HUES6 (cell line): ENCODE data around the gene MEOX2.

ENCODE experiments used
- H3K27ac ChIP-seq: 2 replicates; pipeline ENCODE4 v1.7.0; 2013; ENCODE audit warnings: low read depth, mild to moderate bottlenecking, low read length, inconsistent platforms
- H3K27me3 ChIP-seq: 2 replicates; pipeline ENCODE4 v1.6.1; 2013; ENCODE audit warnings: low read length; ENCODE audit not compliant: control insufficient read depth, insufficient read depth
- H3K36me3 ChIP-seq: 2 replicates; pipeline ENCODE4 v1.6.1; 2013; ENCODE audit warnings: low read length; ENCODE audit not compliant: control insufficient read depth, insufficient read depth
- H3K4me1 ChIP-seq: 2 replicates; pipeline ENCODE4 v1.6.1; 2013; ENCODE audit warnings: low read length; ENCODE audit not compliant: control insufficient read depth, insufficient read depth
- H3K4me3 ChIP-seq: 2 replicates; pipeline ENCODE4 v1.5.1; 2013; ENCODE audit warnings: low read depth, low read length
- H3K9ac ChIP-seq: one replicate; pipeline ENCODE4 v1.6.1; 2013; ENCODE audit warnings: mild to moderate bottlenecking, low read length
- H3K9me3 ChIP-seq: 2 replicates; pipeline ENCODE4 v1.6.1; 2013; ENCODE audit warnings: low read depth, low read length; ENCODE audit not compliant: control insufficient read depth, insufficient read depth

The MEOX2 gene

GRCh38 chr7:15681186-15681585 lies 5.3 kb downstream of the MEOX2 start:
- H3K4me1 ChIP-seq: peaks cover 8% of the 10 kb centered on the region; the same call in 1 of the 2 replicates
- no peaks in the 10 kb centered on the region for H3K36me3 ChIP-seq
- peaks cover 40% of the 10 kb centered on the region for H3K27me3 ChIP-seq
- H3K27ac ChIP-seq: no peak overlapping the region
- no peaks in the 10 kb centered on the region for H3K9me3 ChIP-seq
- no peak overlapping the region for H3K9ac ChIP-seq
- no peak overlapping the region for H3K4me3 ChIP-seq

GRCh38 chr7:15680446-15680845 lies 6.0 kb downstream of the MEOX2 start:
- Histone ChIP-seq H3K27ac (no peak overlapping the region), H3K9me3 (no peaks in the 10 kb centered on the region), H3K9ac (no peak overlapping the region), H3K4me1 (peaks cover 5% of the 10 kb centered on the region; the same call in 1 of the 2 replicates), H3K36me3 (no peaks in the 10 kb centered on the region), H3K4me3 (no peak overlapping the region), H3K27me3 (peaks cover 33% of the 10 kb centered on the region)

- Histone ChIP-seq H3K4me3 (no peak overlapping the region), H3K27me3 (peaks cover 22% of the 10 kb centered on the region), H3K9ac (no peak overlapping the region), H3K4me1 (no peaks in the 10 kb centered on the region), H3K36me3 (no peaks in the 10 kb centered on the region), H3K9me3 (no peaks in the 10 kb centered on the region), H3K27ac (no peak overlapping the region)
These were observed 7.2 kb downstream of the MEOX2 start for GRCh38 chr7:15679306-15679705.

DNA sequence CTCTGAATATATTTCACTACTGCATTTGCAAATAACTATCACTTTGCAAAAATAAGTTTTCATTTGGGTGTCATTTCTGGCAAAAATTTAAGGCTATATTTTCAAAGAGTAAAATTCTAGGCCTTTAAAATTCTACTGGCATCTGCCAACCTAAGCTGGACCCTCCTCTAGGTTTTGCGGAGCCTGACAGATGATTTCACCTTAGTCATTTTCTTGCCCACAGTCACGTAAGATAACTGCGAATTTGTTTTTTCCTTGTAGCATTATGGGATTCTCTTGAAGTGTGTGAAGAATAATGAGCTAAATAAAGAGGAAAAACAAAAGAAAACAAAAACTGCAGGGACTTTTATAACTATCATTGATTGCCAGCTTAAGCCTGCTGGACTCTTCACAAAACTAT lies 7.8 kb downstream of the MEOX2 start:
- no peaks in the 10 kb centered on the region for H3K9me3 ChIP-seq
- H3K27ac ChIP-seq: no peak overlapping the region
- peaks cover 15% of the 10 kb centered on the region for H3K27me3 ChIP-seq
- H3K4me1 ChIP-seq: no peaks in the 10 kb centered on the region
- H3K4me3 ChIP-seq: no peak overlapping the region
- no peak overlapping the region for H3K9ac ChIP-seq
- no peaks in the 10 kb centered on the region for H3K36me3 ChIP-seq

DNA sequence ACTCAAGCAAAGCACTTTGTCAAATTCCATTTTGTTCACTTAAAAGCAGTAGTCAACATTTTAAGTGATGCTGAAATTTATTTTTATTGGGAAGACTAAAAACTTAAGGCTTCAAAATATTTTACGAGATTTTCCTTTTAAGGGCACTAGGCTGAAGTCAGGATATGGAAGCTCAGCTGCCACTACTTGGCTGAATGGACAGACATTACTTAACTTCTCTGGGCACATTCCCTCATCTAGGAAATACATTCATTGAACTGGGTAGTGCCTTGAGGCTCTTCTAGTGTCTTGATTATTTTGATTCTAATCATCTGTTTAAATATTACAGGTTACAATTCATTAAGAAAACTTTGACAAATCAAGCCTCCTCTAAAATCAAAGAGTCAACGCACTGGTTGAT lies 11.1 kb downstream of the MEOX2 start:
- Histone ChIP-seq H3K4me3 (no peak overlapping the region), H3K27me3 (no peaks in the 10 kb centered on the region), H3K9ac (no peak overlapping the region)

DNA sequence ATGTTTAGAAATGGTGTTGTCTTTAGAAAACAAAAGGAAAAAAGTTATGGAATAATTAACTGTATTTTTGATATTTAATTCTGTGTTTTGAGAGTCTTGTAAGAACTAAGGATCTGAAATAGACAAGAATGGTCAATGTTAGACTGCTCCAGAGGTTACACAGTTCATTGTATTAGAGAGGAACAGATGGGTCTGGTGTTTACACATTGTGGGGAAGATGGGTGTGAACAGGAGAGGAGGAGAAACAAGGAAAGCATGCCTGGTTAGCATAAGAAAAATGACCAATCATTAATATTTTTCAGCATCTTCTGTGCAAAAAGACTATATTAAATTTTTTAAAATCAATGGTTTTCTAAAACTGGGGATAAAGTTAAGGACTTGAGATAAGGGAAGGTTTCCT lies 11.9 kb downstream of the MEOX2 start:
- no peak overlapping the region for H3K9ac ChIP-seq
- H3K36me3 ChIP-seq: no peaks in the 10 kb centered on the region
- H3K27me3 ChIP-seq: no peaks in the 10 kb centered on the region
- no peaks in the 10 kb centered on the region for H3K9me3 ChIP-seq
- H3K4me1 ChIP-seq: no peaks in the 10 kb centered on the region
- H3K27ac ChIP-seq: no peak overlapping the region
- no peak overlapping the region for H3K4me3 ChIP-seq

More for the DNA sequence above, 11.1 kb downstream of the MEOX2 start:
- H3K9me3 ChIP-seq: no peaks in the 10 kb centered on the region
- H3K27ac ChIP-seq: no peak overlapping the region
- no peaks in the 10 kb centered on the region for H3K36me3 ChIP-seq
- H3K4me1 ChIP-seq: no peaks in the 10 kb centered on the region

- Histone ChIP-seq H3K27me3 (no peaks in the 10 kb centered on the region), H3K27ac (no peak overlapping the region), H3K9ac (no peak overlapping the region), H3K36me3 (no peaks in the 10 kb centered on the region), H3K4me1 (no peaks in the 10 kb centered on the region), H3K4me3 (no peak overlapping the region), H3K9me3 (no peaks in the 10 kb centered on the region)
These were observed 16.9 kb downstream of the MEOX2 start for GRCh38 chr7:15669443-15670090.

DNA sequence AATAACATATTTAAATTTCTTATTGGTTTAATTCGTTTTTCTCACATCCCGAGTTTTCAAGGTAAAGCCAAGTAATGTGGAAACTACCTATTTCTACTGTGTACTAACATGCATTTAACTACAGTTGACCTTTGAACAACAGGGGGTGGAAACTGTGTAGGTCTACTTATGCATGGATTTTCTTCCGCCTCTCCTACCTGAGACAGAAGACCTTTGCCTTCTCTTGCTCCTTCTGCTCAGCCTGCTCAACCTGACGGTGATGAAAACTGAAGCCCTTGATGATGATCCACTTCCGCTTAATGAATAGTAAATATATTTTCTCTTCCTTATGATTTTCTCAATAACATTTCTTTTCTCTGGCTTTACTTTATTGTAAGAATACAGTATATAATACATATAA lies 18.5 kb downstream of the MEOX2 start:
- Histone ChIP-seq H3K9ac (no peak overlapping the region), H3K4me1 (no peaks in the 10 kb centered on the region), H3K27me3 (no peaks in the 10 kb centered on the region)

DNA sequence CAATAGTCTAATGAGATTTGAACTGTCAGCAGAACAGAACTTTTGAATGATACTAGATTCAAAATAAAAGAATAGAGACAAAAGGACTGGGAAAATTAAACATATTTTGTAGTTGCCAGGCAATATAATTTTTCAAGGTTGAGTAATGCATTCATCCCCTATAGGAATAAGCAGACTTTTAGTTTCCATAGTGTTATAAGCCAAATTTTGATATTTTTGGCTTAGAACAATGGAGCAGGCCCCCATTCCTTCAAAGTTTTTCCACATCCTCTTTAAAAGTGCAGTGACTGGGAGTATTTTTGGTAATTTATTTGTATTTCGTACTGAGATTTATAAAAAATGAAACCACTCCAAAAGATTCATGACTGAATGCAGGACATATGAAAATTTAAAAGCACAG lies 24.0 kb downstream of the MEOX2 start:
- no peaks in the 10 kb centered on the region for H3K27me3 ChIP-seq
- no peak overlapping the region for H3K27ac ChIP-seq
- H3K9ac ChIP-seq: no peak overlapping the region
- no peaks in the 10 kb centered on the region for H3K9me3 ChIP-seq
- H3K4me3 ChIP-seq: no peak overlapping the region
- no peaks in the 10 kb centered on the region for H3K36me3 ChIP-seq
- no peaks in the 10 kb centered on the region for H3K4me1 ChIP-seq

More for the DNA sequence above, 18.5 kb downstream of the MEOX2 start:
- no peaks in the 10 kb centered on the region for H3K36me3 ChIP-seq
- H3K9me3 ChIP-seq: no peaks in the 10 kb centered on the region
- no peak overlapping the region for H3K27ac ChIP-seq
- H3K4me3 ChIP-seq: no peak overlapping the region

- Histone ChIP-seq H3K27ac (no peak overlapping the region), H3K27me3 (no peaks in the 10 kb centered on the region), H3K36me3 (no peaks in the 10 kb centered on the region), H3K4me3 (no peak overlapping the region), H3K9me3 (no peaks in the 10 kb centered on the region), H3K9ac (no peak overlapping the region), H3K4me1 (no peaks in the 10 kb centered on the region)
These were observed 28.2 kb downstream of the MEOX2 start for GRCh38 chr7:15658247-15658646.

DNA sequence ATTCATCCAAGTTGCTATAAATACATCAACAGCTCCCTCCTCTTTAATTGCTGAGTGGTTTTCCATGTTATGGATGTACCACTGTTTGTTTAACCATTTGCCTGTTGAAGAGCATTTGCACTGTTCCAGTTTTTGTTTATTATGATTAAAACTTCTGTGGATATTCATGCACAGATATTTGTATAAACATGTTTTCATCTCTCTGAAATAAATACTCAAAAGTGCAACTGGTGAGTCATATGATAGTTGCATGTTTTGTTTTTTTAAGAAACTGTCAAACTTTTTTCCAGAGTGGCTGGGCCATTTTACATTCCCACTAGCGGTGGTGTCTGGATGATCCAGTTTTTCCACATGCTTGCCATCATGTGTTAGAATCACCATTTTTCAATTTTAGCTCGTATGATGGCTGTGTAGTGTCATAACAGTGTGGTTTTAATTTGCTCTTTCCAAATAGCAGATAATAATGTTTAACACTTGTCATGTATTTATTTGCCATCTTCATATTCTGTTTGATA lies 33.6 kb downstream of the MEOX2 start:
- Histone ChIP-seq H3K9ac (no peak overlapping the region), H3K4me1 (0 out of 2 replicates have a peak, but pooled peaks cover 4% of the 10 kb centered on the region), H3K27ac (no peak overlapping the region), H3K4me3 (no peak overlapping the region), H3K36me3 (no peaks in the 10 kb centered on the region), H3K27me3 (no peaks in the 10 kb centered on the region), H3K9me3 (no peaks in the 10 kb centered on the region)
